Measurements from ENCODE around the gene C11orf86.
A peak's percentile ranks its signal among the peaks of the same experiment; 100 is the strongest.

Gene C11orf86

GRCh38 chr11:67022961-67023956 is 48.2 kb downstream of the C11orf86 start, which contains the start of gene SYT12:
Gene SYT12, plus strand, starts transcription at chr11:67023134. Its CDS starts 7,011 bp downstream, at chr11:67030145.
- Histone ChIP-seq H4K20me1 (ENCODE audit: insufficient read depth, low read length) (no peaks in the 10 kb centered on the region), H3K4me1 (ENCODE audit: low read length) (peaks cover 53% of the 10 kb centered on the region), H3K4me3 (ENCODE audit: low read length) (no peak within 1 kb of the TSS), H3K27me3 (ENCODE audit: low read depth, low read length) (peaks cover 51% of the 10 kb centered on the region), H3K4me2 (ENCODE audit: low read length) (peak within 1 kb of the TSS; percentile 65), H3K9ac (ENCODE audit: low read length) (no peak within 1 kb of the TSS), H3K27ac (ENCODE audit: low read length) (no peak within 1 kb of the TSS), H3K79me2 (ENCODE audit: low read length) (no peaks in the 10 kb centered on the region), H3K9me3 (ENCODE audit: insufficient read depth, low read length) (no peaks in the 10 kb centered on the region), H2AFZ (ENCODE audit: low read depth, low read length) (no peak within 1 kb of the TSS), H3K36me3 (replicated peaks; ENCODE audit: low read depth, low read length) (no peaks in the 10 kb centered on the region)
- no peak for TF ChIP-seq EZH2phosphoT487 (IDR thresholded peaks at IDR 0.05; ENCODE audit: low read depth)
- TF ChIP-seq CTCF (IDR thresholded peaks at IDR 0.05; ENCODE audit: low read depth, low read length), result no peak

- Histone ChIP-seq H3K36me3 (replicated peaks; ENCODE audit: low read depth, low read length) (no peaks in the 10 kb centered on the region), H3K27ac (ENCODE audit: low read length) (no peak overlapping the region), H4K20me1 (ENCODE audit: insufficient read depth, low read length) (no peaks in the 10 kb centered on the region), H3K79me2 (ENCODE audit: low read length) (no peaks in the 10 kb centered on the region), H3K9ac (ENCODE audit: low read length) (no peak overlapping the region), H2AFZ (ENCODE audit: low read depth, low read length) (no peak overlapping the region), H3K27me3 (ENCODE audit: low read depth, low read length) (peaks cover 58% of the 10 kb centered on the region), H3K9me3 (ENCODE audit: insufficient read depth, low read length) (no peaks in the 10 kb centered on the region), H3K4me1 (ENCODE audit: low read length) (peaks cover 59% of the 10 kb centered on the region), H3K4me3 (ENCODE audit: low read length) (no peak overlapping the region), H3K4me2 (ENCODE audit: low read length) (peak overlapping the region; percentile 65)
- TF ChIP-seq EZH2phosphoT487 (IDR thresholded peaks at IDR 0.05; ENCODE audit: low read depth) (no peak), CTCF (IDR thresholded peaks at IDR 0.05; ENCODE audit: low read depth, low read length) (no peak)
Observed at GRCh38 chr11:67023957-67024353, 48.9 kb downstream of the C11orf86 start.

GRCh38 chr11:67024410-67024809 is 49.3 kb downstream of the C11orf86 start:
- peak overlapping the region; percentile 65 for H3K4me2 ChIP-seq (ENCODE audit: low read length)

More at GRCh38 chr11:67024410-67024809, 49.3 kb downstream of the C11orf86 start:
- H2AFZ ChIP-seq (ENCODE audit: low read depth, low read length), result no peak overlapping the region
- no peaks in the 10 kb centered on the region for H3K36me3 ChIP-seq (replicated peaks; ENCODE audit: low read depth, low read length)
- no peaks in the 10 kb centered on the region for H4K20me1 ChIP-seq (ENCODE audit: insufficient read depth, low read length)
- H3K4me1 ChIP-seq (ENCODE audit: low read length), result peaks cover 59% of the 10 kb centered on the region
- TF ChIP-seq CTCF (IDR thresholded peaks at IDR 0.05; ENCODE audit: low read depth, low read length) (no peak), EZH2phosphoT487 (IDR thresholded peaks at IDR 0.05; ENCODE audit: low read depth) (no peak)
- no peaks in the 10 kb centered on the region for H3K9me3 ChIP-seq (ENCODE audit: insufficient read depth, low read length)
- peaks cover 63% of the 10 kb centered on the region for H3K27me3 ChIP-seq (ENCODE audit: low read depth, low read length)
- H3K27ac ChIP-seq (ENCODE audit: low read length), result no peak overlapping the region
- H3K9ac ChIP-seq (ENCODE audit: low read length), result no peak overlapping the region
- peak overlapping the region; percentile 6; the same call in 1 of the 2 replicates for H3K4me3 ChIP-seq (ENCODE audit: low read length)
- H3K79me2 ChIP-seq (ENCODE audit: low read length), result no peaks in the 10 kb centered on the region

Measured in OCI-LY3 (cell line).